ENCODE measurements around the gene PROM1. TPM values are rescaled to one million over a fixed set of nuclear protein-coding genes. Genes with fewer than 3 reads are reported as not detected.

Gene PROM1
- total RNA-seq, 2 donors from 2014 or later, result 23.7 to 24.6 TPM

GRCh38 chr4:15928883-15929282 lies 154.9 kb downstream of the PROM1 start:
- no peaks in the 10 kb centered on the region for H3K4me1 ChIP-seq
- no peak overlapping the region for H3K4me3 ChIP-seq
- 58 to 59% methylated on average over 5 of the region's 5 CpGs for WGBS, 2 donors
- H3K27me3 ChIP-seq, result no peaks in the 10 kb centered on the region
- TF ChIP-seq CTCF (IDR thresholded peaks at IDR 0.05) (no peak), POLR2A (IDR thresholded peaks at IDR 0.05) (no peak)
- H3K27ac ChIP-seq, result no peak overlapping the region
- DNase-seq, result no peak
- intact Hi-C loops (cut with DNase I), result no loop called here
- no peak for ATAC-seq
- H3K9me3 ChIP-seq, result no peaks in the 10 kb centered on the region
- H3K36me3 ChIP-seq (replicated peaks in 1 of 2; ENCODE audit: insufficient read depth in 1 of 2, low read depth in 2 of 2), result no peaks in the 10 kb centered on the region

- no peak overlapping the region for H3K4me3 ChIP-seq
- H3K9me3 ChIP-seq, result no peaks in the 10 kb centered on the region
- TF ChIP-seq CTCF (IDR thresholded peaks at IDR 0.05), result no peak
- no peak for TF ChIP-seq POLR2A (IDR thresholded peaks at IDR 0.05)
- H3K27me3 ChIP-seq, result no peaks in the 10 kb centered on the region
- H3K36me3 ChIP-seq (replicated peaks in 1 of 2; ENCODE audit: insufficient read depth in 1 of 2, low read depth in 2 of 2), result no peaks in the 10 kb centered on the region
- intact Hi-C loops (cut with DNase I), result no loop called here
- WGBS, 2 donors, result 57 to 60% methylated on average over 7 of the region's 7 CpGs
- DNase-seq, result no peak
- H3K27ac ChIP-seq, result no peak overlapping the region
- H3K4me1 ChIP-seq, result no peaks in the 10 kb centered on the region
- ATAC-seq, result no peak
Measured at GRCh38 chr4:15926486-15926885, 157.3 kb downstream of the PROM1 start.

GRCh38 chr4:15925830-15926229 lies 158.0 kb downstream of the PROM1 start:
- no peak overlapping the region for H3K27ac ChIP-seq
- WGBS, 2 donors, result 40 to 52% methylated on average over 3 of the region's 3 CpGs
- TF ChIP-seq CTCF (IDR thresholded peaks at IDR 0.05) (no peak), POLR2A (IDR thresholded peaks at IDR 0.05) (no peak)
- no peaks in the 10 kb centered on the region for H3K4me1 ChIP-seq
- DNase-seq (no peak), ATAC-seq (no peak)
- H3K27me3 ChIP-seq, result no peaks in the 10 kb centered on the region
- no peaks in the 10 kb centered on the region for H3K9me3 ChIP-seq
- no peaks in the 10 kb centered on the region for H3K36me3 ChIP-seq (replicated peaks in 1 of 2; ENCODE audit: insufficient read depth in 1 of 2, low read depth in 2 of 2)
- no peak overlapping the region for H3K4me3 ChIP-seq
- intact Hi-C loops (cut with DNase I), result no loop called here

- H3K27me3 ChIP-seq, result no peaks in the 10 kb centered on the region
- 72 to 77% methylated on average over 1 of the region's 1 CpG for WGBS, 2 donors
- no peak for ATAC-seq
- no peaks in the 10 kb centered on the region for H3K4me1 ChIP-seq
- intact Hi-C loops (cut with DNase I), result no loop called here
- H3K36me3 ChIP-seq (replicated peaks in 1 of 2; ENCODE audit: insufficient read depth in 1 of 2, low read depth in 2 of 2), result no peaks in the 10 kb centered on the region
- no peak overlapping the region for H3K4me3 ChIP-seq
- H3K9me3 ChIP-seq, result no peaks in the 10 kb centered on the region
- H3K27ac ChIP-seq, result no peak overlapping the region
- DNase-seq, result no peak
- TF ChIP-seq CTCF (IDR thresholded peaks at IDR 0.05) (no peak), POLR2A (IDR thresholded peaks at IDR 0.05) (no peak)
Measured at GRCh38 chr4:15921592-15921932, 162.3 kb downstream of the PROM1 start.

- 42 to 52% methylated on average over 4 of the region's 4 CpGs for WGBS, 2 donors
- TF ChIP-seq CTCF (IDR thresholded peaks at IDR 0.05) (no peak), POLR2A (IDR thresholded peaks at IDR 0.05) (no peak)
- Histone ChIP-seq H3K36me3 (replicated peaks in 1 of 2; ENCODE audit: insufficient read depth in 1 of 2, low read depth in 2 of 2) (no peaks in the 10 kb centered on the region), H3K9me3 (no peaks in the 10 kb centered on the region), H3K27me3 (no peaks in the 10 kb centered on the region), H3K4me1 (no peaks in the 10 kb centered on the region), H3K4me3 (no peak overlapping the region), H3K27ac (no peak overlapping the region)
- peak; percentile 47 for ATAC-seq
- peak; percentile 18 to 63 (median 46) for DNase-seq
- intact Hi-C loops (cut with DNase I), result no loop called here
Measured at GRCh38 chr4:15920723-15921591, 162.9 kb downstream of the PROM1 start.

Measured in body of pancreas (tissue), 4 donors.